GM18519 (cell line): ENCODE results near the gene OR5H15.
"Not testable (repeated sequence)": the region's sequence is repeated elsewhere in the genome, so short reads cannot be mapped to it uniquely, and the experiment has no call there.

Experiments
- ATAC-seq: cut with Tn5 transposase; IDR thresholded peaks from one replicate; pipeline ENCODE4 v1.9.1; 2021; ENCODE audit warnings: mild to moderate bottlenecking, moderate library complexity; ENCODE audit not compliant: unreplicated experiment, low FRiP score

Gene OR5H15

GRCh38 chr3:98166396-98166795 is at the start of gene OR5H15:
Gene OR5H15 (plus strand): TSS chr3:98166696. CDS start chr3:98168700, 2,004 bp downstream.
- ATAC-seq: no peak

- ATAC-seq: no peak
These were observed 36.1 kb upstream of the OR5H15 start, which contains the start of gene OR5H1 for GRCh38 chr3:98130421-98130820. Gene OR5H1 (plus strand): TSS chr3:98130721. CDS start chr3:98132698, 1,977 bp downstream.

- no peak for ATAC-seq
These were observed 29.9 kb upstream of the OR5H15 start for GRCh38 chr3:98136631-98137030.

- not testable (repeated sequence) for ATAC-seq
These were observed 28.5 kb upstream of the OR5H15 start for GRCh38 chr3:98137826-98138557.

GRCh38 chr3:98140531-98140930 is 26.0 kb upstream of the OR5H15 start:
- no peak for ATAC-seq

- ATAC-seq: no peak
These were observed 19.3 kb upstream of the OR5H15 start, which contains the start of gene OR5H14 for GRCh38 chr3:98147179-98147578. Gene OR5H14 (plus strand): TSS chr3:98147479. CDS start chr3:98149386, 1,907 bp downstream.

GRCh38 chr3:98148751-98149150 is 17.7 kb upstream of the OR5H15 start:
- ATAC-seq: no peak

GRCh38 chr3:98149456-98149855 is 17.0 kb upstream of the OR5H15 start:
- not testable (repeated sequence) for ATAC-seq

- no peak for ATAC-seq
These were observed 15.3 kb upstream of the OR5H15 start for GRCh38 chr3:98151241-98151640.

GRCh38 chr3:98171071-98171470 is 4.6 kb downstream of the OR5H15 start:
- ATAC-seq: no peak

GRCh38 chr3:98172621-98173020 is 6.1 kb downstream of the OR5H15 start:
- ATAC-seq: no peak

- ATAC-seq: no peak
These were observed 13.9 kb downstream of the OR5H15 start for GRCh38 chr3:98180319-98180890.

GRCh38 chr3:98182196-98182595 is 15.7 kb downstream of the OR5H15 start:
- ATAC-seq: no peak

GRCh38 chr3:98185180-98185579 is 18.7 kb downstream of the OR5H15 start:
- no peak for ATAC-seq

GRCh38 chr3:98188545-98188944 is 22.0 kb downstream of the OR5H15 start:
- ATAC-seq: peak; percentile 57

GRCh38 chr3:98190911-98191310 is 24.4 kb downstream of the OR5H15 start:
- ATAC-seq: not testable (repeated sequence)

- ATAC-seq: not testable (repeated sequence)
These were observed 29.8 kb downstream of the OR5H15 start for GRCh38 chr3:98196293-98196692.

GRCh38 chr3:98199020-98199419 is 32.5 kb downstream of the OR5H15 start:
- no peak for ATAC-seq

GRCh38 chr3:98209244-98209643 is 42.7 kb downstream of the OR5H15 start:
- ATAC-seq: no peak

- ATAC-seq: no peak
These were observed 46.8 kb downstream of the OR5H15 start for GRCh38 chr3:98213276-98213675.

GRCh38 chr3:98215051-98215450 is 48.6 kb downstream of the OR5H15 start:
- no peak for ATAC-seq
